Measurements from ENCODE around the gene FBXO2.

DNA sequence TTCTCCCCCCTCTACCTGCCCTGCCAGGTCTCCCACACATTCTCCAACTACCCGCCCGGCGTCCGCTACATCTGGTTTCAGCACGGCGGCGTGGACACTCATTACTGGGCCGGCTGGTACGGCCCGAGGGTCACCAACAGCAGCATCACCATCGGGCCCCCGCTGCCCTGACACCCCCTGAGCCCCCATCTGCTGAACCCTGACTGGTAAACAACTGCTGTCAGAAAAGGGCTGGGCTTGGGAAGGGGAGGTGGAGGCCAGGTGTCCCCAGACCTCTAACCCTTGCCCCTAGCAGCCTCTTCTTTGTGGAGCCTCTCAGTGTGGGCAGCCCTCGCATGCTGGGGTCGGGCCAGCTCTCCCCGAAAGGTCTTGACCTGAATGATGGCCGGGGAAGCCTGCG is 6.9 kb upstream of the FBXO2 start:
- TF ChIP-seq POLR2AphosphoS5 (IDR thresholded peaks at IDR 0.05; ENCODE audit: low read depth, low read length) (no peak), TAF1 (IDR thresholded peaks at IDR 0.05; ENCODE audit: borderline replicate concordance, low read depth, low read length) (no peak)
